K562 (cell line): ENCODE measurements around the gene CAPN13. TPM values are rescaled to one million over a fixed set of nuclear protein-coding genes. Genes with fewer than 3 reads are reported as not detected.

Source experiments
- PCBP1 ChIP-seq: fragments of 200-400 bp; formaldehyde crosslinking; IDR thresholded peaks from 2 replicates; pipeline ENCODE4 v1.6.1; 2018; ENCODE audit warnings: mild to moderate bottlenecking, low read depth, low read length; ENCODE audit not compliant: poor library complexity, severe bottlenecking
- PTTG1 ChIP-seq: fragments of 450-650 bp; IDR thresholded peaks from 2 replicates; pipeline ENCODE4 v1.6.1; 2016; ENCODE audit warnings: low read depth, mild to moderate bottlenecking, missing genetic modification characterization, missing compliant biosample characterization
- polyA plus RNA-seq, 8 experiments: library from polyadenylated mRNA; depleted of rRNA in 4 of 8; stranded (reverse) in 5 of 8; unstranded in 3 of 8; fragments of >200 nt; fragmentation: Nextera tagmentation in 2 of 8; fragmentation: Illumina TruSeq in 1 of 8; extraction: Ambion mirVana in 2 of 8; extraction: Trizol in 1 of 8; gene quantifications; 2 replicates each; pipeline versions ENCODE4 v1.2.1 to v1.2.3, GENCODE V29; 2011 to 2014; ENCODE audit warnings: inconsistent platforms in 1 of 8, missing spikeins in 1 of 8
- total RNA-seq, 7 experiments: library from RNA; depleted of rRNA in 6 of 7; stranded (reverse); fragments of >200 nt in 6 of 7; fragmentation: Illumina TruSeq in 2 of 7; extraction: Trizol in 2 of 7; gene quantifications; 2 replicates each; pipeline versions ENCODE4 v1.2.1 to v1.2.3, GENCODE V29; 2011 to 2021; ENCODE audit warnings: low replicate concordance in 1 of 7
- TF ChIP-seq, protein P1 (sequence below), 2 experiments: fragments of 450-650 bp; formaldehyde crosslinking in 1 of 2; IDR thresholded peaks; 2 replicates each; pipeline versions ENCODE4 v1.4.0 to v1.6.1; 2014 to 2020; ENCODE audit warnings: mild to moderate bottlenecking in 2 of 2, borderline replicate concordance in 1 of 2, low read depth in 1 of 2
- TF ChIP-seq, protein P2 (sequence below), 3 experiments: fragments of 200-800 bp in 1 of 3; fragments of 250-450 bp in 1 of 3; fragments of 450-650 bp in 1 of 3; sonication (Bioruptor Pico) in 1 of 3; sonication (Bioruptor generic) in 1 of 3; formaldehyde crosslinking in 1 of 3; IDR thresholded peaks; 2 replicates each; pipeline versions ENCODE4 v1.6.1 to v1.8.0; 2016 to 2022; ENCODE audit warnings: mild to moderate bottlenecking in 2 of 3, missing genetic modification characterization in 2 of 3, missing compliant biosample characterization in 1 of 3, moderate library complexity in 1 of 3

The CAPN13 gene
- total and polyA plus RNA-seq, 9 of the 15 experiments (the other 6 are each of a cell fraction or from before 2014, with no cell fraction given): not detected

DNA sequence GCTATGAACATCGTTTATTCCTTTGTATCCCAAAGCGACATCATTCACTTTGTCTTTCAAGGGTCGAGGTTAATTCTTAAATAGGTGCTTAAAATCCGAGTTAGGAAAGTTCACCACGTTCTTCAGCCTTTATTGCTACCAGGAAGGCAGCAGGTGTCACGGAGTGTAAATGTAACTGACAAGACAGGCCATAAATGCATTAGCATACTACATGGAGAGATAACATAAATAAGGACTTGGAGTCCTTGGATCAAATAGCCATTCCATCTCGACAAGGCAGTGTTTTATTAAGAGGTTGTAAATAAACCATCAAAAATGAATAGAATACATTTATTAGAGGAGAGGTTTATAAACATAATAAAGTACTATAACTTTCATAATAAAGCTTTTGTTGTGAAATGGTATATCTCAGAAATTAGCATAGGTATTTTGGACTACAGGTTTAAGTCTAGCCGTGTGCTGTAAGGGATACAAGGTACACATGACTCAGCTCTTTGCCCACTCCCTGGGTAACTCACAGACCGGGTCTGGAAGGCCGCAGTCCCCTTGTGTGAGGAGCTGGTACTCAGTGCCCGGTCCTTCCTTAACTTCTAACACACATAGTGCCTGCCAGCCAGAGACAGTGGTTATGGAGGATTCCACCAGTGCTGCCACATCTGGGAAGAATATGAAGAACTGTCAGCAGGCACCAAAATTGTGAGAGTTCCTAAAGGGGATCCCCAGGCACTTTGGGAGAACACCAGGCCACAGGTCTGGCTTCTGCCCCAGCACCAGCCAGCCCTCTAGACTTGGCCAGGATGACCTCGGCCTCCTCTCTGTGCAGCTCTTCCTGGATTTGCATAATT is 29.4 kb downstream of the CAPN13 start (continued):
- TF ChIP-seq, protein P1, sequence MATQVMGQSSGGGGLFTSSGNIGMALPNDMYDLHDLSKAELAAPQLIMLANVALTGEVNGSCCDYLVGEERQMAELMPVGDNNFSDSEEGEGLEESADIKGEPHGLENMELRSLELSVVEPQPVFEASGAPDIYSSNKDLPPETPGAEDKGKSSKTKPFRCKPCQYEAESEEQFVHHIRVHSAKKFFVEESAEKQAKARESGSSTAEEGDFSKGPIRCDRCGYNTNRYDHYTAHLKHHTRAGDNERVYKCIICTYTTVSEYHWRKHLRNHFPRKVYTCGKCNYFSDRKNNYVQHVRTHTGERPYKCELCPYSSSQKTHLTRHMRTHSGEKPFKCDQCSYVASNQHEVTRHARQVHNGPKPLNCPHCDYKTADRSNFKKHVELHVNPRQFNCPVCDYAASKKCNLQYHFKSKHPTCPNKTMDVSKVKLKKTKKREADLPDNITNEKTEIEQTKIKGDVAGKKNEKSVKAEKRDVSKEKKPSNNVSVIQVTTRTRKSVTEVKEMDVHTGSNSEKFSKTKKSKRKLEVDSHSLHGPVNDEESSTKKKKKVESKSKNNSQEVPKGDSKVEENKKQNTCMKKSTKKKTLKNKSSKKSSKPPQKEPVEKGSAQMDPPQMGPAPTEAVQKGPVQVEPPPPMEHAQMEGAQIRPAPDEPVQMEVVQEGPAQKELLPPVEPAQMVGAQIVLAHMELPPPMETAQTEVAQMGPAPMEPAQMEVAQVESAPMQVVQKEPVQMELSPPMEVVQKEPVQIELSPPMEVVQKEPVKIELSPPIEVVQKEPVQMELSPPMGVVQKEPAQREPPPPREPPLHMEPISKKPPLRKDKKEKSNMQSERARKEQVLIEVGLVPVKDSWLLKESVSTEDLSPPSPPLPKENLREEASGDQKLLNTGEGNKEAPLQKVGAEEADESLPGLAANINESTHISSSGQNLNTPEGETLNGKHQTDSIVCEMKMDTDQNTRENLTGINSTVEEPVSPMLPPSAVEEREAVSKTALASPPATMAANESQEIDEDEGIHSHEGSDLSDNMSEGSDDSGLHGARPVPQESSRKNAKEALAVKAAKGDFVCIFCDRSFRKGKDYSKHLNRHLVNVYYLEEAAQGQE (IDR thresholded peaks at IDR 0.05; ENCODE audit: borderline replicate concordance): no peak
- TF ChIP-seq, protein P1 (CRISPR knock-in tag; IDR thresholded peaks at IDR 0.05; ENCODE audit: low read depth): no peak
- TF ChIP-seq PCBP1 (no peak), PTTG1 (tag) (no peak)
- TF ChIP-seq, protein P2, sequence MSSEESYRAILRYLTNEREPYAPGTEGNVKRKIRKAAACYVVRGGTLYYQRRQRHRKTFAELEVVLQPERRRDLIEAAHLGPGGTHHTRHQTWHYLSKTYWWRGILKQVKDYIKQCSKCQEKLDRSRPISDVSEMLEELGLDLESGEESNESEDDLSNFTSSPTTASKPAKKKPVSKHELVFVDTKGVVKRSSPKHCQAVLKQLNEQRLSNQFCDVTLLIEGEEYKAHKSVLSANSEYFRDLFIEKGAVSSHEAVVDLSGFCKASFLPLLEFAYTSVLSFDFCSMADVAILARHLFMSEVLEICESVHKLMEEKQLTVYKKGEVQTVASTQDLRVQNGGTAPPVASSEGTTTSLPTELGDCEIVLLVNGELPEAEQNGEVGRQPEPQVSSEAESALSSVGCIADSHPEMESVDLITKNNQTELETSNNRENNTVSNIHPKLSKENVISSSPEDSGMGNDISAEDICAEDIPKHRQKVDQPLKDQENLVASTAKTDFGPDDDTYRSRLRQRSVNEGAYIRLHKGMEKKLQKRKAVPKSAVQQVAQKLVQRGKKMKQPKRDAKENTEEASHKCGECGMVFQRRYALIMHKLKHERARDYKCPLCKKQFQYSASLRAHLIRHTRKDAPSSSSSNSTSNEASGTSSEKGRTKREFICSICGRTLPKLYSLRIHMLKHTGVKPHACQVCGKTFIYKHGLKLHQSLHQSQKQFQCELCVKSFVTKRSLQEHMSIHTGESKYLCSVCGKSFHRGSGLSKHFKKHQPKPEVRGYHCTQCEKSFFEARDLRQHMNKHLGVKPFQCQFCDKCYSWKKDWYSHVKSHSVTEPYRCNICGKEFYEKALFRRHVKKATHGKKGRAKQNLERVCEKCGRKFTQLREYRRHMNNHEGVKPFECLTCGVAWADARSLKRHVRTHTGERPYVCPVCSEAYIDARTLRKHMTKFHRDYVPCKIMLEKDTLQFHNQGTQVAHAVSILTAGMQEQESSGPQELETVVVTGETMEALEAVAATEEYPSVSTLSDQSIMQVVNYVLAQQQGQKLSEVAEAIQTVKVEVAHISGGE (CRISPR knock-in tag; IDR thresholded peaks at IDR 0.05): no peak
